ENCODE data around the gene GLRX3.
A peak's percentile ranks its signal among the peaks of the same experiment; 100 is the strongest.

The GLRX3 gene

DNA sequence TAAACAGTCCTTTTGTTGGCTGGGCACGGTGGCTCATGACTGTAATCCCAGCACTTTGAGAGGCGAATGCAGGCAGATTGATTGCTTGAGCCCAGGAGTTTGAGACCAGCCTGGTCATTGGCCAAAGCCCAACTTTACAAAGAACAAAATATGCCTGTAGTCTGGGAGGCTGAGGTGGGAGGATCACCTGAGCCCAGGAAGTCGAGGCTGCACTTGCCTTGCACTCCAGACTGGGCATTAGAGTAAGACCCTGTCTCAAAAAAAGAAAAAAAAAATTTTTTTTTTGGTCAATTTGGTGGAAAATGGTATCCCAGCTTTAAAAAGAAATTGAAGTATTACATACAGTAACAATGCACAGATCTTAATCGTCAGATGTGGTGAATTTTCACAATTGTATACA, 4.8 kb downstream of the GLRX3 start:
- H3K79me2 ChIP-seq (ENCODE audit: insufficient read depth, low read depth) = peaks cover 90% of the 10 kb centered on the region
- H3K27me3 ChIP-seq (ENCODE audit: insufficient read depth, low read depth) = no peaks in the 10 kb centered on the region
- no peaks in the 10 kb centered on the region for H3K36me3 ChIP-seq (ENCODE audit: insufficient read depth)
- H4K20me1 ChIP-seq (ENCODE audit: insufficient read depth) = peaks cover 21% of the 10 kb centered on the region; the same call in 1 of the 2 replicates
- no peak for TF ChIP-seq CTCF (conservative IDR thresholded peaks at IDR 0.05; ENCODE audit: low read depth, low read length)
- H2AFZ ChIP-seq (ENCODE audit: low read depth) = no peak overlapping the region
- H3K27ac ChIP-seq = no peak overlapping the region
- no peak overlapping the region for H3K9ac ChIP-seq
- no peak overlapping the region for H3K4me3 ChIP-seq (IDR thresholded peaks at IDR 0.05; ENCODE audit: insufficient read depth, low read depth, low read length)
- peaks cover 42% of the 10 kb centered on the region for H3K4me1 ChIP-seq (ENCODE audit: low read depth, poor library complexity, severe bottlenecking)
- H3K4me2 ChIP-seq = 0 out of 2 replicates have a peak overlapping the region, but pooled peaks have one; percentile 63

DNA sequence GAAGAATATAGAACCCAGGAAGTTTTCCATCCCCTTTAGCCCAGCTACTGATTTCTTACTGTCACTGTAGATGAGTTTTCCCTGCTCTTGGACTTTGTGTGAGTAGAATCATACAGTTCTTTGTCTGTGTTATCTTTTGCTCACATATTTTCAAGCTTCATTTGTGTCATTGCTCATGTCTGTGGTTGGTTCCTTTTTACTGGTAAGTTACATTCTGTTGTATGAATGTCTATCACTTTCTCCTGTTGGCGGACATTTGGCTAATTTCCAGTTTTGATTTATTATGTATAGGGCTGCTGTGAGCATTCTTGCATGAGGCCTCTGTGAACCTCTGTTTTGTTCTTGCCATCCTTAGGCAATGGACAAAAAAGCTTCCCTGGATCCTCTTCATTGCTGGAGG, 5.3 kb downstream of the GLRX3 start:
- Histone ChIP-seq H4K20me1 (ENCODE audit: insufficient read depth) (peaks cover 21% of the 10 kb centered on the region; the same call in 1 of the 2 replicates), H3K9ac (no peak overlapping the region), H3K27ac (no peak overlapping the region), H3K27me3 (ENCODE audit: insufficient read depth, low read depth) (no peaks in the 10 kb centered on the region), H3K36me3 (ENCODE audit: insufficient read depth) (no peaks in the 10 kb centered on the region), H2AFZ (ENCODE audit: low read depth) (no peak overlapping the region), H3K4me1 (ENCODE audit: low read depth, poor library complexity, severe bottlenecking) (peaks cover 42% of the 10 kb centered on the region), H3K4me3 (IDR thresholded peaks at IDR 0.05; ENCODE audit: insufficient read depth, low read depth, low read length) (no peak overlapping the region), H3K79me2 (ENCODE audit: insufficient read depth, low read depth) (peaks cover 88% of the 10 kb centered on the region), H3K4me2 (no peak overlapping the region)
- no peak for TF ChIP-seq CTCF (conservative IDR thresholded peaks at IDR 0.05; ENCODE audit: low read depth, low read length)

- no peak overlapping the region for H3K9ac ChIP-seq
- H3K36me3 ChIP-seq (ENCODE audit: insufficient read depth) = no peaks in the 10 kb centered on the region
- no peak overlapping the region for H3K4me3 ChIP-seq (IDR thresholded peaks at IDR 0.05; ENCODE audit: insufficient read depth, low read depth, low read length)
- H3K4me1 ChIP-seq (ENCODE audit: low read depth, poor library complexity, severe bottlenecking) = peaks cover 42% of the 10 kb centered on the region
- H2AFZ ChIP-seq (ENCODE audit: low read depth) = no peak overlapping the region
- peaks cover 84% of the 10 kb centered on the region for H3K79me2 ChIP-seq (ENCODE audit: insufficient read depth, low read depth)
- H3K4me2 ChIP-seq = no peak overlapping the region
- H3K27me3 ChIP-seq (ENCODE audit: insufficient read depth, low read depth) = no peaks in the 10 kb centered on the region
- H4K20me1 ChIP-seq (ENCODE audit: insufficient read depth) = peaks cover 21% of the 10 kb centered on the region; the same call in 1 of the 2 replicates
- TF ChIP-seq CTCF (conservative IDR thresholded peaks at IDR 0.05; ENCODE audit: low read depth, low read length) = no peak
- no peak overlapping the region for H3K27ac ChIP-seq
Observed at GRCh38 chr10:130141878-130142277, 5.7 kb downstream of the GLRX3 start.

- no peak overlapping the region for H3K9ac ChIP-seq
- H2AFZ ChIP-seq (ENCODE audit: low read depth) = no peak overlapping the region
- peaks cover 7% of the 10 kb centered on the region for H3K4me1 ChIP-seq (ENCODE audit: low read depth, poor library complexity, severe bottlenecking)
- H4K20me1 ChIP-seq (ENCODE audit: insufficient read depth) = peaks cover 6% of the 10 kb centered on the region; the same call in 1 of the 2 replicates
- no peak for TF ChIP-seq CTCF (conservative IDR thresholded peaks at IDR 0.05; ENCODE audit: low read depth, low read length)
- no peaks in the 10 kb centered on the region for H3K27me3 ChIP-seq (ENCODE audit: insufficient read depth, low read depth)
- H3K27ac ChIP-seq = no peak overlapping the region
- H3K79me2 ChIP-seq (ENCODE audit: insufficient read depth, low read depth) = peaks cover 60% of the 10 kb centered on the region
- H3K36me3 ChIP-seq (ENCODE audit: insufficient read depth) = no peaks in the 10 kb centered on the region
- H3K4me2 ChIP-seq = no peak overlapping the region
- no peak overlapping the region for H3K4me3 ChIP-seq (IDR thresholded peaks at IDR 0.05; ENCODE audit: insufficient read depth, low read depth, low read length)
Observed at GRCh38 chr10:130146042-130146441, 9.9 kb downstream of the GLRX3 start.
